Measurements from ENCODE around the gene P2RX6.

The P2RX6 gene

DNA sequence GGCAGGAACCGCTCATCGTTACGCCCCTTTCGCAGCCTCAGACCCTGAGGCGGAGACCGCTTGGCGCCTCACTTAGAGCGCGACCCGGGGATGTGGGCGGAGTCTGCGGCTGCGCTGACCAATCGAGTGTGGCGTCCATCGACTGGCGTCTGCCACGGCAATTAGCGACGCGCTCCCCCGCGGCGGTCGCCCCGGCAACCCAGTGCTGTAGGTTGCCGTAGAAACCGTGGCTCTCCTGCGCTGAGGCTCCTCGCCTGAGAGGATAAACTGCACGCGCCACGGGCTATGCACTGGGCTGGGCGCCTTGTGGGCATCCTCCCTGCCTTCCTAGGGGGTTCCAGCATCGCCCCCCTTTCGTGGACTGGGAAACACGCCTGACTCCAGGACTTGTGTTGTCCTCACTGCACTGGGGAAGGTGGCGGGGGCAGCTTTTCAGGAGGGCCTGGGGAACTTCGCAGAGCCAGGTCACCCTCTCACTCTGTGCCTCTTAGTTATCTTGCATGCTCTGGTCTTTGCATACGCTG lies 701 bp upstream of the P2RX6 start:
- peak; percentile 14 to 85 (median 62) for DNase-seq

GRCh38 chr22:21015466-21016006 lies 571 bp downstream of the P2RX6 start:
- DNase-seq: no peak

- DNase-seq: no peak
Measured at GRCh38 chr22:21016644-21017420, 1.9 kb downstream of the P2RX6 start.

DNA sequence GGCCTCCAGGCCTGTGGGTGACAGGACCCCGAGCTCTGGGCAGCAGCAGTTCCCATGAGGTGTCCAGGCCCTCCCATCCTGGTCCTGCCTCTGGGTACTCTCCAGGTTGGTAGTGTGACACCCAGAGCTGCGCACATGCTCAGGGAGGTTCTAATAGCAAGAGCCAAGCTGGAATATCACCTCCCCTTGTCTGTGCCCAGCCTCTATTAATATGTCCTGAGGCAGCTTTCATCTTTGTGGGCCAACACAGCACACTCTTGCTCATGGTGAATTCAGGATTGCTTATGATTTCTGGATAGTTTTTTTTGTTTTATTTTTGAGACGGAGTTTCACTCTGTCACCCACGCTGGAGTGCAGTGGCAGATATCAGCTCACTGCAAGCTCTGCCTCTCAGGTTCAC lies 3.3 kb downstream of the P2RX6 start:
- DNase-seq: no peak

DNA sequence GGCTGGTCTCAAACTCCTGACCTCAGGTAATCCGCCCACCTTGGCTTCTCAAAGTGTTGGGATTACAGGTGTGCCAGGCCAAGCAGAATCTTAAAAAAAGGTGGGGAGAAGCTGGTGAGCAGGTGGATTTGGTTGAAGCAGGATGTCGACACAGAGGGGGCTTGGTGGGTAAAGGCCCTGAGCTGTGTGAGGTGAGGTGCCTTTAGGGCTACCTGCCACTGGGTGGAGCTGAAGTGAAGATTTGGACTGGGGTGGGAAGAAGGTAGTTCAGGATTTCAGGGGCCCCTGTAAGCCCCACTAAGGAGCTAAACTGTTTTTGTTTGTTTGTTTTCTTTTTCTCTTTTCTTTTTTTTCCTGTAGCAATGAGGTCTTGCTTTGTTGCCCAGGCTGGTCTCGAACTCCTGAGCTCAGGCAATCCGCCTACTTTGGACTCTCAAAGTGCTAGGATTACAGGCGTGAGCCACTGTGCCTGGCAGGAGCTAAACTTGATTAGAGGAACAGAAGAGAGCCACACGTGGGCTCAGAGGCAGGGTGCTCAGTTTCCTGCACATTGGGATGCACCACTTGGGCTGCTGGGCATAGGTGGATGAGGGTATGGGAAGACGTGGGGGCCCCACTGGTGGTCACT lies 6.0 kb downstream of the P2RX6 start:
- DNase-seq: no peak

DNA sequence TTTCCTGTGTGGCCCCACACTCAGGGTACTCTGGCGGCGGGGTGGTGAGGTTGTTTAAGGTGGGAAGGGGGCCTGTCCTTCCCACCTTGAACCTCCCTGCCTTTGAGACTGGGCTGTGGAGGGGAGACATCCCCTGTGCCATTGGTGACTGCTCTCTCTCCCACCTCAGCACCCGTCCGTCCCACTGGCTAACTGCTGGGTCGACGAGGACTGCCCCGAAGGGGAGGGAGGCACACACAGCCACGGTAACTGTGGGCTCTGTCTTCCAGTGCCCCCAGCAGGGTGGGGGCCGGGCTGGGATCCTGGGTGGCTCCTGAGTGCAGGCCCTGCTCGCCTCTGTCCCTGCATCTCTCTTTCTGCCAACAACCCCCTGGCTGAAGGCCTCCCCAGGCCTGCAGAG lies 7.5 kb downstream of the P2RX6 start:
- no peak for DNase-seq

GRCh38 chr22:21022955-21023614 lies 8.1 kb downstream of the P2RX6 start:
- no peak for DNase-seq

GRCh38 chr22:21025266-21025665 lies 10.3 kb downstream of the P2RX6 start:
- DNase-seq: no peak

- no peak for DNase-seq
Measured at GRCh38 chr22:21025763-21026755, 11.1 kb downstream of the P2RX6 start.

DNA sequence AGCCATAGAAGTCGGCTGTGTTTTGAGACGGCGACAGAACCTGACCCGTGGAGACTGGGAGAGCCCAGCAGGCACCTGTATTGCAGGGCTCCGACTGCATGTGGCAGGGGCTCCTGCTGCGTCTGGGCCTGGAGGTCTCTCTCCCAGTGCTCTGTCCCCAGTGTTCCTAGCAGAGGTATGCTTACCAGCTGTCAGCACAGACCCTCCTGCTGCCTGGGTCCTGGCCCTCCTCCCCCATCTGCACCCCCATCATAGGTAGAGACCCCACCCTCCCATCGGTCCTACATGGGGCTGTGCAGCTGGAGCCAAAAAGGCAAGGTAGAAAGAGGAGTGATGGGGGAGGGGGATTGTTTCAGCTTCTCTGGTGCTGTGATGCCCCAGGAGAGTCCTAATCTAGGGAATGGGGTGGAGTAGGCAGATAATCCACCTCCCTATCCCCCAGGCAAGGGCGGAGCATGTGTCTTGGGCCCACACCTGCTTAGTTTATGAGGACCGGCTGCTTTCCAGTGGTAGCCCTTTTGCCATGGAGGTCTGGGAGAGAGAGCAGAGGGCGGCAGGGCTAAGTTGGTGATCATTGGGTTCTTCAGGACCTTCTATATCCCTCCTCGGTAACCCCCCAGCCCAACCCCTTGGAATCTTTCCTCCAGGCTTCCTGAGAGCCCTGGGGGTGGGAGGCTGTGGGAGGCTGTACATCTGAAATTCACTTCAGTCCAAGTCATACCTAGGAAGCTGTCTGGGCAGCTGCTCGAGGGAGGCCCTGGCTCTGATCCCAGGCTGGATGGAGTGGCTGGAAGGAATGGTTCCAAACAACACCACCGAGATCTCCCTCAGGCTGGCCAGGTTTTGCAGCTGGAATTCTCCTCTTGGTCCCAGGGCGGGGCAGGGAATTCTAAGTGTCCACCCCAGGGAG lies 12.1 kb downstream of the P2RX6 start:
- DNase-seq: no peak

DNA sequence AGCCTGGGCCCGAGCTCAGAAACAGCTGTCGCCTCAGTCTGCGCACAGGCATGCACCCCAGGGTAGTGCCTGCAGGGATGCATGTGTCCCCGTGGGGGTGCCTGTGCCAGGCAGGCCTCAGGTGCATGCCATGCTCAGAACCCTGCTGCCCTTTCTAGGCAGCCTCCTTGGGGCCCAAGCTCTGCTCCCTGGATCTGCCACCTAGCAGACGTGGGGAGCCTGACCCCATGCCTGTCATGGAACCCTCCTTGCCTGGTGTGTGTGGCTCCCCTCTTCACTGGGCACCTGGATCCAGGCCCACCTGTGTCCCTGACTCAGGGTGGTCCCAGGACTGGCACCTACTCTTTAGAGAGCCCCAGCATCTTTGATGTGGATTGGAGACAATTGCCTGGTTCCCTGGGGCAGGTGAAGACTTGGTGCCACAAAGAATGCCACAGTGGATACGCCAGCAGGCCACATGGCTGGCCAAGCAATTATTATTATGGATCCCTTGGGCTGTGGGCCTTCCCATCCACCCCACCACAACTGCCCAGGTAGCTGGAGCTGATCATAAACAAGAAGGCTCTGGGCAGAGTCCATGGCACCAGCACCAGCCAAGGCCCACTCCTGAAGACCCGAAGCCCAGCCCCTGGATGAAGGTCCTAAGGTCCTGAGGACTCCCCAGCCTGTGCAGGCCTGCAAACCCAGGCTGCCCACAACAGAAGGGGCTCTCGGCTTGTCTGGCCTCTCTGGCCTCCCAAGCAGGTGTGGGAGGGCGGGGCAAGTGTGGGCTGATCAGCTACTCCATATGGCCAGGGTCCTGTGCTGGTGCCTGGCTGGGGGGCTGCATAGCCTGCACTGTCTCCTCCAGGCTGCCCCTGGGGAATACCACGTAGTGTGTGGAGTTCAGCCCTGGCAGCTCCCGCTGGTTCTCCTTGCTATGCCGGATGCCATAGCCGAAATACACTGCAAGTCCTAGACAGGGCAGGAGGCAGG lies 13.6 kb downstream of the P2RX6 start:
- no peak for DNase-seq

- DNase-seq: no peak
Measured at GRCh38 chr22:21029486-21030025, 14.6 kb downstream of the P2RX6 start.

- DNase-seq: no peak
Measured at GRCh38 chr22:21030032-21030431, 15.1 kb downstream of the P2RX6 start.

DNA sequence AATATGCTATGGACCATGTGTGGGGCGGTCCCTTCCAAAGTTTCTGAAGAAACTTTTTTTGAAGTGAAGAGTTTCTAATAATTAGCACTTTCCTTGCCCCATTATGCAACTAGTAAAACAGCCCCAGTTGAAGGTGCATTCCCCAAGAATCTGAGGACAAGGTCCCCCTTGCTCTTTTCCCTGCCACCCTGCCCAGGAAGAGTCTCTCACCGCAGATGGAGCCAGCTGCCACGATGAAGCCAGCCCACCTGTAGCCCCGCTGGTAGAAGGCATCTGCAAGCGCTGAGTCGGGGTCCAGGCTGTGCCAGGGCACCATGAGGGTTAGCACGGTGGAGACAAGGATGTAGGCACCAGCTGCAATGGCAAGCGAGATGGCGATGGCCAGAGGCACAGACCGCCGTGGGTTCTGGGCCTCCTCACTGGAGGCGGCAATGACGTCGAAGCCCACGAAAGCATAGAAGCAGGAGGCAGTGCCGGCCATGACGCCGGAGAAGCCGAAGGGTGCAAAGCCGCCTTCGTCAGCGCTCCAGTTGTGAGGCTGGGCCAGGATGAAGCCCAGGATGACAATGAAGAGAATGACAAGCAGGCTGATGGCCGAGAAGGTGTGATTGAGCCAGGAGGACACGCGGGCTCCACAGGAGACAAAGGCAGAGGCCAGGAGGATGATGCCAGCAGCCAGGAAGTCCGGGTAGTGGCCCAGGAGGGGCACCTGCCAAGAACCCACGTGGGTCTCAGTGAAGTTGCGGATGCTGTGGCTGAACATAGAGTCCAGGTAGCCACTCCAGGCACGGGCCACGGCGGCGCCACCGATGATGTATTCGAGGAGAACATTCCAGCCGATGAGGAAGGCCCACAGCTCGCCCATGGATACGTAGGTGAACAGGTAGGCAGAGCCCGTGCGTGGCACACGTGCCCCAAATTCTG lies 15.9 kb downstream of the P2RX6 start:
- peak in 1 of 14 donors; percentile 77 for DNase-seq

DNA sequence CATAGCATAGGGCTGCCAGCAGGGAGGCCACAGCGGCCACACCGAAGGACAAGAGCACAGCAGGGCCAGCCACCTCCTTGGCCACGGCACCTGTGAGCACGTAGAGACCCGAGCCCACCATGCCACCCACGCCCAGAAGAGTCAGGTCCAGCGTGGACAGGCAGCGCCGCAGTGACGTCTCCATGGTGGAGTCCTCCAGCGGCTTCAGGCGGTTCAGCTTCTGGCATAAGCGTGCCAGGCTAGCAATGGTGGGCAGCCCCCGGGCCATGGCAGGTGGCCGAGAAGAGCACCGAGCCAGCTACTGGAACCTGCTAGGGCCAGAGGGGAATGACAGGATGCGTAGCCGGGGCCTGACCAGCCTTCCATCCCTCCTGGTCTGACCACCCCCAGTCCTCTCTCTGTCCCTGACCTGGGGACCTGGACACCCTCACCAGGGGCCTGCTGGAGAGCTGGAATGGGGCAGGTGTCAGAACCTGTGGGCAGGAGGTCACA lies 16.6 kb downstream of the P2RX6 start:
- no peak for DNase-seq

GRCh38 chr22:21032037-21032867 lies 17.3 kb downstream of the P2RX6 start, which contains the start of gene SLC7A4:
SLC7A4 (minus strand) TSS chr22:21032561; CDS start chr22:21031812, 749 bp downstream.
- peak in 1 of 14 donors; percentile 48 for DNase-seq

Measured in C1 segment of cervical spinal cord (tissue), 14 donors.